GM19463 (cell line): Measurements from ENCODE around the gene RYK.
"Not testable (repeated sequence)": the region's sequence is repeated elsewhere in the genome, so short reads cannot be mapped to it uniquely, and the experiment has no call there.

Source experiments
- ATAC-seq: cut with Tn5 transposase; IDR thresholded peaks from one replicate; pipeline ENCODE4 v1.9.1; 2021; ENCODE audit warnings: mild to moderate bottlenecking, moderate library complexity; ENCODE audit not compliant: unreplicated experiment

Gene RYK

GRCh38 chr3:134250717-134251220 is at the start of gene RYK:
Gene RYK (minus strand): TSS chr3:134250859. CDS start chr3:134250654, 205 bp downstream.
- ATAC-seq: peak; percentile 80

DNA sequence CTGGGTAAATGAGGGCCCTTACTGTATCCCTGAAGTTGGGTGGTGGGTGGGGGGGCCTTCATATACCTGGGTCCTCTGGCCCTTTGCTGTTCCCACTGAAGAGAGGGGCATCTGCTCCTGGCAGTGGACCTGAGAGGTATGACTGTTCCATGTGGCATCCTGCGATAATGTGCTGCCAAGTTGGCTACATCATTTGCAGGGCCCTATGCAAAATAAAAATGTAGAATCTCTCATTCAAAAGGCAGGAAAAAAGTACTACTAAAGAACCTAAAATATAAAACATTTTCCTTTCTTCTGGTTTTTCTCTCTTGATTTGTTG is 49.2 kb upstream of the RYK start:
- no peak for ATAC-seq

DNA sequence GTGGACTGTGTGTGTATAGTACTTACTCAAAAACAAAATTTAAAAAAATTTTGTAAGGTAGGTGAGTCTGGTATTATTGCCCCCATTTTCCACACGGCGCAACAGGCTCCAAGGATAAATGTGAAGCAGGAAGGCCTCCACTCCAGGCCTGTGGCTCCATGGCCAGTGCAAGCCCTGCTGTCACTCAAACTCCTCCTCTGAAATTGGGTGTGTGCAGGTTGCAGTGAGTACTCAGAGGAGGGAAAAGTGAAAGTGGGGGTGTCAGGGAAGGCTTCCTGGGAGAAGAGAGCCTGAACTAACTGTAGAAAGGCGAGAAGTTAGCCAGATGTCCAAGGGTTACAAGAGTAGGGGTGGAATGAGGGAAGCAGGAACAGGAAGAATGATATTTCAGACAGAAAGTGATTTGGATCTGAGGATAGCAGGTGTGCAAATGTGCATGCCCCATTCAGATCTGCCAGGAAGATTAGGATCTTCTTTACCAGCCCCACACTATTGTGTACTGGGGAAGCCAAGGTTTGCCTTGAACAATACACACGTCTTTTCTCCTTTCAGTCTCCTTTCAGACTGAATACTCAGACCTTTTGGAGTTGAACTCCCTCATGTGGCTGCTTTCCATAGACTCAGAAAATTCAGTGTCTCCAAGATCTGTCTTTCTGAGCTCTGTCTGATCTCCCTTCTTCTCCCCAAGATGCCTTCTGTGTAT is 48.7 kb upstream of the RYK start:
- ATAC-seq: no peak

DNA sequence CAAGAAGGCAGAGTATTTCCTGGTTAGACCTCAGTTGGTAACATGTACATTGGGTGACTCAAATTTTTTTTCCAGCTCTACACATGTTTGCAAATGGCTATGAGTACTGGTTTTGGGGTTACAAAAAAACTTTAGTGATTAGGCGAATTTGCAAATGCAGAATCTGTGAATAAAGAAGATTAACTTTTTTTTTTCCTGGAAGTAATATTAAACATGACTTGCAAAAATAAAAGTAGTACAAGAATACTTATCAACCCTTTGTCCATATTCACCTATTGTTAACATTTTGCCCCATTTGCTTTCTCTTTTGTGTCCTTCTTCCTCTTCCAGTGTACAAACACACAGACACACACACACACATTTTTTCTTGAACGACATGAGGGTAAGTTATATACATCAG is 47.6 kb upstream of the RYK start:
- ATAC-seq: no peak

- ATAC-seq: no peak
Observed at GRCh38 chr3:134296616-134297015, 46.0 kb upstream of the RYK start.

GRCh38 chr3:134295930-134296329 is 45.3 kb upstream of the RYK start:
- ATAC-seq: no peak

GRCh38 chr3:134294302-134295280 is 43.9 kb upstream of the RYK start:
- ATAC-seq: peak; percentile 100

DNA sequence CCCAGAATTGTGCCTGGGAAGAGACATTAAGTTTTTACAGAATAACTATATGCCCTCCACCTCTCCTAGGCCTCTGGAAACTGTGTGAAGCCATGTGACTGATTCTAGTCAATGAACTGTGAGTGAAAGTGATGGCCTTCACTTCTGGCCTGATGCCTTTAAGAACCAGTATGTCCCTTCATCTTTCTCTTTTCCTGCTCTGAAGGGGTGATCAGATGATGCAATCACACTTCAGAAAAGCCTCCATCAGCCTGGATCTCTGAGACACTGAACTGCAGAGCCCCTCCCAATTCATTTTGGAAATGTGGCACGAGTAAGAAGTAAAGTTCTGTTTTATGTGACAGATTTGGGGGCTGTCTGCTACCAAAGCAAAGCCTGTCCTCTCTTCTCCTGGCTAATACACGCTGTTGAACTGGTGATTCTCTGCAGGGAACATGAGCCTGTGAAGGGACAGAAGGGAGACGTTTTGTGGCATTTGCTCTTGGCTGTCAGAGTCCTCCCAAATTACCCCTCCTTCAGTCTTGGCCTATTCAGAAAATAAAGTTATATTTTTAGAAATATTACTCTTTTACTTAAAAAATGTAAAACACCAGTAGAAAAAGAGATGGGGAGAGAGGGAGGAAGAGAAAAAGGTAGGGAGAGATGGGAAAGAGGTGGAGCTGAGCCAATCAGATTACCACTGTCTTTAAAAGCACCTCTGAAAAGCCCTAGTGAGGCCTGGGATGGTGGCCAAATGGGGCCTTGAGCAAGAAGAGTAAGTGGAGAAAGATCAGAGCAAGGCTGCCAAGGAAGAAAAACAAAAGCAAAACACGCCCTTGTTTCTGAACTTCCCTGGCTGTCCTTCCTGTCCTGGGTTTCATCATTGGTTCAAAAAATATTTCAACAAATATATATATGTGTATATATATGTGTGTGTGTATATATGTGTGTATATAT is 40.9 kb upstream of the RYK start:
- no peak for ATAC-seq

DNA sequence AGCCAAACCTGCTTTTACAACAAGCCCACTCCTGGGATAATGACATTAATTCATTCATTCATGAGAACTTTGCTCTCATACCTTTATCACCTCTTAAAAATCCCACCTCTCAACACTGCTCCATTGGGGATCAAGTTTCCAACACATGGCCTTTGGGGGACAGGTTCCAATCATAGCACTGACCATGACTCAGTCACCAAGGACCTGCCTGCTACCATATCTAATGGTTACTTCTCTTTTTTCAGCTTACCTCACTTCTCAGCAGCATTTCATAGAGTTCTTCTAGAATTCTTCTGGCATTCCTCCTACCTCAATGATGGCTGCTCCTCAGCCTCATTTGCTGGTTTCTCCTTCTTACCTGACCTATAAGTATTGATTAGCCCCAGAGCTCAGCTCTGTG is 36.9 kb upstream of the RYK start:
- no peak for ATAC-seq

GRCh38 chr3:134284438-134284837 is 33.8 kb upstream of the RYK start:
- ATAC-seq: no peak

- no peak for ATAC-seq
Observed at GRCh38 chr3:134282659-134283047, 32.0 kb upstream of the RYK start.

DNA sequence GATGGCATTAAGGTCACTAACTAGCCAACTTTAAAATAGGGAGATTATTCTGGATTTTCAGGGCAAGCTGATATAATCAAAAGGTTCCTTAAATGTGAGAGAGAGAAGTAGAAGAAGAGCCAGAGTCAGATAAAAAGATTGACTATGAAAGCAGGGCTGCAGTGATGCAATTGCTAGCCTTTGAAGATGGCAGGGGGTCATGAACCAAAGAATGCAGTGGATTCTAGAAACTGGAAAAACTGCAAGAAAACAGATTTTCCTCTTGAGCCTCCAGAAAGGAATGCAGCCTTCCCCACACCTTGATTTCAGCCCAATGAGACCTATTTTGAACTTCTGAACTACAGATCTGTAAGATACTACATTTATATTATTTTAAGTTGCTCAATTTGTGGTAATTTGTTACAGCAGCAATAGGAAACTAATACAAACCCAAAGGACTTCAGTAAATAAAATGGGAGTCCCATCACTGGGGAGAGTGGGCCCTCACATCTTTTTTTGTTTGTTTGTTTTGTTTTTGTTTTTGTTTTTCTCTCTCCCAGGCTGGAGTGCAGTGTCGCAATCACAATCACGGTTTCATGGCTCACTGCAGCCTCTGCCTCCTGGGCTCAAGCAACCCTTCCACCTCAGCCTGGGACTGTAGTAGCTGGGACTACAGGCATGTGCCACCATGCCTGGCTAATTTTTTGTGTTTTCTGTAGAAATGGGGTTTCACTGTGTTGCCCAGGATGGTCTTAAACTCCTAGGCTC is 31.4 kb upstream of the RYK start:
- no peak for ATAC-seq

DNA sequence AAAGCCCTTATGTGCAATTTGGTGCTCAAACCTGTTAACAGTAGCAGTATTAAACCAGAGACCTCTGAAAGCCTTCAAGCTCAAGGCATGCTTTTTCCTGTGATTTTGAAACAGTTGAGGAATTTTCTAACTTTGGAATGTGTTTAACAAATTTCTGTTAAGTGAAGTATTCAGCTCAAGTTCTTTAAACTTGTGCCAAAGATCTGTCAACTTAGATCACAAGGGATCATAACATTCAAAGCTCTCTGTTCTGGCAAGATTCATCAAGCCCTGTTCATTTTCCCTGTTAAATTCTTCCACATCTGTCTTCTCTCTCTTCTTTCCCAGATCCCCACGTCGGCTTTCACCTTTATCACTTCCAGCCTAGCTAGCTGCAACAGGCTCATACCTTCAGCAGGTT is 28.8 kb upstream of the RYK start:
- no peak for ATAC-seq

- no peak for ATAC-seq
Observed at GRCh38 chr3:134277066-134277660, 26.5 kb upstream of the RYK start.

- no peak for ATAC-seq
Observed at GRCh38 chr3:134276086-134276485, 25.4 kb upstream of the RYK start.

GRCh38 chr3:134275110-134275509 is 24.5 kb upstream of the RYK start:
- not testable (repeated sequence) for ATAC-seq

GRCh38 chr3:134274571-134274970 is 23.9 kb upstream of the RYK start:
- no peak for ATAC-seq

DNA sequence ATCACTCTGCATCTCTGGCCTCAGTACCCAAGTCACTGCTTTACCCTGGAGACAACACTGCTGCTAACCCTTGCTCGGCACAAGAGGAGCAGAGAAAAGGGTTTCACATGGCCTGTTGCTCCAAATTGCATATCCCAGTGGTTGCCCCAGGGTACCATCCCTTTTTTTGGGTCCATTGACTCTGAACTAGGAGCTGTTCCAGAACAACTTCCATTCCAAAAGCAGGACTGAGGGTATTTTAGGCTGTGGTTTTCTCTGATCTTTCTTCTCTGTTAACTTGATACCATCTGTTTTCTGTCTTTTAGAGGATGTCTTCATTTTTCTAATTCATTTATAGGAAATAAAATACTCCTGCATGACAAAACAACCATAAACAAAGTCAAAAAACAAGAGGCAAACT is 17.3 kb upstream of the RYK start:
- ATAC-seq: no peak

DNA sequence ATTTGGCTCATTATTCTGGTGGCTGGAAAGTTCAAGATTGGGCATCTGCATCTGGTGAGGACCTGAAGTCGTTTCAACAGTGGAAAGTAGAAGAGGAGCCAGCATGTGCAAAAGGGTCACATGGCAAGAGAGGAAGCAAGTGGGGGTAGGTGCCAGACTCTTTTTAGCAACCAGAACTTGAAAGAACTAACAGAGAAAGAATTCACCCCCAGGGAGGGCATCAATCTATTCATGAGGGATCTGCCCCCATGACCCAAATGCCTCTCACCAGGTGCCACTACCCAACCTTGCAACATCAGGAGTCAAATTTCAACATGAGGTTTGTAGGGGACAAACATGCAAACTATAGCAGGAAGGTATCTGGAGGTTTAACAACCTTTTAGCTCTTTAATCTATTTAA is 10.3 kb upstream of the RYK start:
- no peak for ATAC-seq
